Activated naive CD8-positive, alpha-beta T cell treated with anti-CD3 and anti-CD28 coated beads, Interleukin-2, amount 50 U/mL, for 24 hours (primary cell): ENCODE results near the gene PLEKHM1.
A peak's percentile ranks its signal among the peaks of the same experiment; 100 is the strongest.

Experiments used
- ATAC-seq: fragments of 150-1000 bp; cut with Tn5 transposase; one replicate; pipeline ENCODE4 v1.10.0; 2021
- DNase-seq: peaks from one replicate; pipeline ENCODE4 v3.0.0; 2021
- H3K27ac Mint-ChIP-seq: one replicate; pipeline ENCODE4 v1.8.0; 2021; ENCODE audit warnings: mild to moderate bottlenecking, mixed read lengths
- H3K27me3 Mint-ChIP-seq: one replicate; pipeline ENCODE4 v1.8.0; 2021; ENCODE audit warnings: mixed read lengths
- H3K36me3 Mint-ChIP-seq: one replicate; pipeline ENCODE4 v1.8.0; 2021; ENCODE audit warnings: low read depth, mixed read lengths
- H3K4me1 Mint-ChIP-seq: one replicate; pipeline ENCODE4 v1.8.0; 2021; ENCODE audit warnings: mixed read lengths
- H3K4me3 Mint-ChIP-seq: one replicate; pipeline ENCODE4 v1.8.0; 2021; ENCODE audit warnings: mild to moderate bottlenecking, moderate library complexity, mixed read lengths
- H3K9me3 Mint-ChIP-seq: one replicate; pipeline ENCODE4 v1.8.0; 2021; ENCODE audit warnings: mixed read lengths

The PLEKHM1 gene

GRCh38 chr17:45410144-45411091 is 80.1 kb downstream of the PLEKHM1 start:
- Mint-ChIP-seq H3K9me3 (no peaks in the 10 kb centered on the region), H3K27me3 (no peaks in the 10 kb centered on the region), H3K36me3 (peaks cover 3% of the 10 kb centered on the region), H3K4me3 (peak overlapping the region; percentile 96), H3K4me1 (peaks cover 53% of the 10 kb centered on the region), H3K27ac (peak overlapping the region; percentile 96)
- DNase-seq (peak; percentile 69), ATAC-seq (peak; percentile 76)

GRCh38 chr17:45409659-45410076 is 80.9 kb downstream of the PLEKHM1 start:
- Mint-ChIP-seq H3K27me3 (no peaks in the 10 kb centered on the region), H3K9me3 (no peaks in the 10 kb centered on the region), H3K36me3 (peaks cover 5% of the 10 kb centered on the region), H3K27ac (peak overlapping the region; percentile 96), H3K4me3 (peak overlapping the region; percentile 96), H3K4me1 (peaks cover 50% of the 10 kb centered on the region)
- no peak for DNase-seq
- ATAC-seq: peak; percentile 15

- H3K9me3 Mint-ChIP-seq: no peaks in the 10 kb centered on the region
- no peak for ATAC-seq
- DNase-seq: no peak
- peaks cover 7% of the 10 kb centered on the region for H3K36me3 Mint-ChIP-seq
- H3K27me3 Mint-ChIP-seq: no peaks in the 10 kb centered on the region
- peaks cover 50% of the 10 kb centered on the region for H3K4me1 Mint-ChIP-seq
- peak overlapping the region; percentile 96 for H3K4me3 Mint-ChIP-seq
- H3K27ac Mint-ChIP-seq: peak overlapping the region; percentile 96
Observed at GRCh38 chr17:45408611-45409421, 81.7 kb downstream of the PLEKHM1 start.

- no peaks in the 10 kb centered on the region for H3K9me3 Mint-ChIP-seq
- H3K27ac Mint-ChIP-seq: no peak overlapping the region
- DNase-seq: no peak
Observed at GRCh38 chr17:45406107-45406506, 84.4 kb downstream of the PLEKHM1 start.

GRCh38 chr17:45405250-45406086 is 85.1 kb downstream of the PLEKHM1 start:
- DNase-seq (no peak), ATAC-seq (no peak)
- H3K27ac Mint-ChIP-seq: no peak overlapping the region
- H3K36me3 Mint-ChIP-seq: peaks cover 16% of the 10 kb centered on the region
- H3K9me3 Mint-ChIP-seq: no peaks in the 10 kb centered on the region
- H3K27me3 Mint-ChIP-seq: no peaks in the 10 kb centered on the region
- peaks cover 29% of the 10 kb centered on the region for H3K4me1 Mint-ChIP-seq
- H3K4me3 Mint-ChIP-seq: no peak overlapping the region

More at GRCh38 chr17:45406107-45406506, 84.4 kb downstream of the PLEKHM1 start:
- Mint-ChIP-seq H3K36me3 (peaks cover 12% of the 10 kb centered on the region), H3K4me3 (no peak overlapping the region), H3K27me3 (no peaks in the 10 kb centered on the region), H3K4me1 (peaks cover 36% of the 10 kb centered on the region)
- no peak for ATAC-seq

- H3K4me1 Mint-ChIP-seq: peaks cover 28% of the 10 kb centered on the region
- no peak for DNase-seq
- no peaks in the 10 kb centered on the region for H3K27me3 Mint-ChIP-seq
- peaks cover 16% of the 10 kb centered on the region for H3K36me3 Mint-ChIP-seq
- no peak overlapping the region for H3K27ac Mint-ChIP-seq
- ATAC-seq: no peak
- no peaks in the 10 kb centered on the region for H3K9me3 Mint-ChIP-seq
- no peak overlapping the region for H3K4me3 Mint-ChIP-seq
Observed at GRCh38 chr17:45404870-45405249, 85.7 kb downstream of the PLEKHM1 start.

- H3K4me3 Mint-ChIP-seq: no peak overlapping the region
- no peaks in the 10 kb centered on the region for H3K9me3 Mint-ChIP-seq
- peaks cover 16% of the 10 kb centered on the region for H3K36me3 Mint-ChIP-seq
- no peak overlapping the region for H3K27ac Mint-ChIP-seq
- H3K27me3 Mint-ChIP-seq: no peaks in the 10 kb centered on the region
- peaks cover 24% of the 10 kb centered on the region for H3K4me1 Mint-ChIP-seq
- ATAC-seq (no peak), DNase-seq (no peak)
Observed at GRCh38 chr17:45403906-45404490, 86.5 kb downstream of the PLEKHM1 start.

- no peak for ATAC-seq
- H3K4me3 Mint-ChIP-seq: no peak overlapping the region
- DNase-seq: no peak
- no peaks in the 10 kb centered on the region for H3K9me3 Mint-ChIP-seq
- H3K27me3 Mint-ChIP-seq: no peaks in the 10 kb centered on the region
- H3K4me1 Mint-ChIP-seq: peaks cover 13% of the 10 kb centered on the region
- H3K36me3 Mint-ChIP-seq: peaks cover 18% of the 10 kb centered on the region
- no peak overlapping the region for H3K27ac Mint-ChIP-seq
Observed at GRCh38 chr17:45402916-45403315, 87.6 kb downstream of the PLEKHM1 start.

GRCh38 chr17:45398800-45399199 is 91.7 kb downstream of the PLEKHM1 start:
- Mint-ChIP-seq H3K4me3 (no peak overlapping the region), H3K9me3 (no peaks in the 10 kb centered on the region), H3K36me3 (peaks cover 20% of the 10 kb centered on the region), H3K27ac (no peak overlapping the region), H3K27me3 (no peaks in the 10 kb centered on the region), H3K4me1 (peaks cover 2% of the 10 kb centered on the region)
- ATAC-seq: no peak
- DNase-seq: no peak

GRCh38 chr17:45397796-45398195 is 92.7 kb downstream of the PLEKHM1 start:
- DNase-seq (no peak), ATAC-seq (no peak)
- peaks cover 2% of the 10 kb centered on the region for H3K4me1 Mint-ChIP-seq
- H3K9me3 Mint-ChIP-seq: no peaks in the 10 kb centered on the region
- H3K4me3 Mint-ChIP-seq: no peak overlapping the region
- H3K27me3 Mint-ChIP-seq: no peaks in the 10 kb centered on the region
- no peak overlapping the region for H3K27ac Mint-ChIP-seq
- peaks cover 20% of the 10 kb centered on the region for H3K36me3 Mint-ChIP-seq

- Mint-ChIP-seq H3K27ac (no peak overlapping the region), H3K4me1 (peaks cover 2% of the 10 kb centered on the region), H3K36me3 (peaks cover 17% of the 10 kb centered on the region), H3K9me3 (no peaks in the 10 kb centered on the region), H3K27me3 (no peaks in the 10 kb centered on the region), H3K4me3 (no peak overlapping the region)
- DNase-seq: no peak
- no peak for ATAC-seq
Observed at GRCh38 chr17:45396496-45397205, 93.9 kb downstream of the PLEKHM1 start.

- no peak for ATAC-seq
- H3K36me3 Mint-ChIP-seq: peaks cover 13% of the 10 kb centered on the region
- no peaks in the 10 kb centered on the region for H3K27me3 Mint-ChIP-seq
- no peak overlapping the region for H3K27ac Mint-ChIP-seq
- no peaks in the 10 kb centered on the region for H3K9me3 Mint-ChIP-seq
- H3K4me3 Mint-ChIP-seq: no peak overlapping the region
- DNase-seq: no peak
- peaks cover 4% of the 10 kb centered on the region for H3K4me1 Mint-ChIP-seq
Observed at GRCh38 chr17:45395569-45396415, 94.7 kb downstream of the PLEKHM1 start.
